Transverse colon (tissue), 4 donors: ENCODE measurements around the gene PARN. TPM values are rescaled to one million over a fixed set of nuclear protein-coding genes. Genes with fewer than 3 reads are reported as not detected.

Experiments used
- DNase-seq: peaks from one replicate; pipeline ENCODE4 v3.0.0-alpha.2; 2019
- H3K27ac ChIP-seq, 4 donors: fragments of 200-600 bp; sonication (generic); 2 replicates each; pipeline ENCODE4 v1.5.1; 2016 to 2018; ENCODE audit warnings: inconsistent platforms in 4 of 4
- H3K27me3 ChIP-seq: fragments of 200-600 bp; sonication (generic); 2 replicates; pipeline ENCODE4 v1.5.1; 2017; ENCODE audit warnings: inconsistent platforms
- H3K36me3 ChIP-seq, 4 donors: fragments of 200-600 bp; sonication (generic); 2 replicates each; pipeline ENCODE4 v1.5.1; 2017 to 2019; ENCODE audit warnings: inconsistent platforms in 4 of 4
- H3K4me1 ChIP-seq, 4 donors: fragments of 200-600 bp; sonication (generic); 2 replicates each; pipeline ENCODE4 v1.5.1; 2017 to 2020; ENCODE audit warnings: inconsistent platforms in 4 of 4
- H3K4me3 ChIP-seq, 4 donors: fragments of 200-600 bp; sonication (generic); 1 replicate in 1 of 4; 2 replicates in 3 of 4; pipeline versions ENCODE4 v1.5.1 to v1.6.1; 2017 to 2019; ENCODE audit warnings: inconsistent platforms in 4 of 4
- H3K9me3 ChIP-seq, 2 donors: fragments of 200-600 bp; sonication (generic); 2 replicates each; pipeline ENCODE4 v1.5.1; 2017 to 2019; ENCODE audit warnings: inconsistent platforms in 2 of 2
- CTCF ChIP-seq, 5 experiments: fragments of 200-600 bp in 3 of 5; fragments of 450-650 bp in 2 of 5; sonication (generic) in 3 of 5; IDR thresholded peaks; 1 replicate in 2 of 5; 2 replicates in 3 of 5; pipeline ENCODE4 v1.5.1; 2016 to 2017; ENCODE audit warnings: antibody characterized with exemption in 5 of 5, inconsistent platforms in 3 of 5, mild to moderate bottlenecking in 2 of 5, moderate library complexity in 1 of 5
- EP300 ChIP-seq: sonication (generic); formaldehyde crosslinking; IDR thresholded peaks from one replicate; pipeline ENCODE4 v1.6.1; 2017; ENCODE audit warnings: antibody characterized with exemption, low read depth
- POLR2A ChIP-seq: fragments of 450-650 bp; IDR thresholded peaks from one replicate; pipeline ENCODE4 v1.6.1; 2016; ENCODE audit warnings: antibody characterized with exemption, mild to moderate bottlenecking, moderate library complexity
- POLR2AphosphoS5 ChIP-seq, 3 donors: sonication (generic); formaldehyde crosslinking; IDR thresholded peaks; one replicate each; pipeline ENCODE4 v1.6.1; 2016; ENCODE audit warnings: antibody characterized with exemption in 3 of 3
- WGBS, 2 donors: methylation state at CpG; one replicate each; pipeline ENCODE4 v1.1.5; 2018; ENCODE audit warnings: low coverage in 1 of 2; 5-methylcytosine and 5-hydroxymethylcytosine counted together
- in situ Hi-C, 4 donors: fragments of 200-750 bp; cut with MboI; loops; one replicate each; pipeline versions ENCODE4 v1.15.0 to v1.15.1; 2017; ENCODE audit warnings: low sequenced_read_pairs in 3 of 4, low pct_ligation_motif_present in 1 of 4, low pct_unique_long_range_greater_than_20kb in 1 of 4
- intact Hi-C: fragments of 100-400 bp; cut with DNase I; formaldehyde crosslinking; loops from one replicate; pipeline ENCODE4 v1.15.1; 2023; ENCODE audit warnings: low total_unique reads
- total RNA-seq, 4 donors: library from RNA; depleted of rRNA; stranded (reverse); fragments of >200 nt; gene quantifications; one replicate each; pipeline ENCODE4 v1.1.0, GENCODE V29; 2016

PARN gene
- total RNA-seq, 4 donors from 2014 or later: 26.9 to 57.3 (median 34.1) TPM

GRCh38 chr16:14419817-14420216 lies 210.2 kb downstream of the PARN start:
- Histone ChIP-seq H3K9me3 (no peaks in the 10 kb centered on the region), H3K36me3 (no peaks in the 10 kb centered on the region), H3K27me3 (no peaks in the 10 kb centered on the region), H3K4me3 (no peak overlapping the region), H3K4me1 (no peaks in the 10 kb centered on the region), H3K27ac (no peak overlapping the region)
- intact Hi-C loops: no loop called here
- TF ChIP-seq EP300: no peak
- TF ChIP-seq POLR2A: no peak
- no peak for TF ChIP-seq CTCF (IDR thresholded peaks at IDR 0.05)
- no peak for TF ChIP-seq POLR2AphosphoS5 (IDR thresholded peaks at IDR 0.05)
- no peak for DNase-seq
- WGBS, 2 donors: 92 to 97% methylated on average over 2 to 3 of the region's 3 CpGs
- in situ Hi-C loops: no loop called here

GRCh38 chr16:14418795-14419225 lies 211.2 kb downstream of the PARN start:
- in situ Hi-C loops: no loop called here
- WGBS, 2 donors: 67 to 74% methylated on average over 1 to 6 of the region's 6 CpGs

DNA sequence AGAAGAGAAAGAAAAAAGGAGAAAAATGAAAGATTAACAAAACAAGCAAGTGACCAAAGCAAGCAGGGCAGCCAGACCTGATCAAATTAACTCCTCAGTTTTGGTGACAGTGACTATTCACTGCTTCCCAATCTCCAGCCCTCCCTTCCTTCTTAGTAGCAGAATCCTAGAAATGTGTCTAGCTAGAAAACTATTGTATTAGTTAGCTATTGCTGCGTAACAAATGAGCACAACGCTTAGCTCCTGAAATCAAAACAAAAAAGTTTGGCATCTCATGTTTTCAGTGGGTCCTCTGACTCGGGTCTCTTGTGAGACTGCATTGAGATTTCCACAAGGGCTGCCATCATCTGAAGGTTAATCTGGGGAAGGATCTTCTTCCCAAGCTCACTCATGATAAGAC lies 213.9 kb downstream of the PARN start:
- in situ Hi-C loops: no loop called here
- intact Hi-C loops: no loop called here

More at GRCh38 chr16:14418795-14419225, 211.2 kb downstream of the PARN start:
- intact Hi-C loops: no loop called here
- no peaks in the 10 kb centered on the region for H3K36me3 ChIP-seq
- no peaks in the 10 kb centered on the region for H3K4me1 ChIP-seq
- peak overlapping the region in 3 of 4 donors; percentile 7 to 66 (median 60) for H3K27ac ChIP-seq
- H3K4me3 ChIP-seq: no peak overlapping the region
- TF ChIP-seq EP300 (peak; percentile 88), CTCF (IDR thresholded peaks at IDR 0.05) (no peak), POLR2AphosphoS5 (IDR thresholded peaks at IDR 0.05) (peak; percentile 71 to 90 (median 78))
- no peak for DNase-seq
- H3K27me3 ChIP-seq: no peaks in the 10 kb centered on the region
- H3K9me3 ChIP-seq: no peaks in the 10 kb centered on the region

DNA sequence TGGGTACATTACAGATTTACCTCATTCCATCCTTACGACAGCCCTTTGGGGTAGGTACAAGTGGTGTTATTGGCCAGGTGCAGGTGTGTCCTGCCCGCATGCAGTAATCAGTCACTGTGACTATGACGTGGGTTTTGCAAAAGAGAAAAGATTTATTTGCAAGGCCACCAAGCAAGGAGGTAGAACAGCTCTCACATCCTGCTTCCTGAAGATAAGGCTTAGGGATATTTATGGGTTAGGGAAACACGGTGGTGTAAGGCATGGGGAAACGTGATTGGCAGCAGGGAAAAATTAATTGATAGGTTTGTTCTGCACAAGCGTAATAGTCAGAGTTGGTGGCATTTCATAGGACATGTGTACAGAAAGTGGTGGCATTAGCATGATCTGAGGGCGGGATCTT lies 214.8 kb downstream of the PARN start:
- DNase-seq: no peak
- no peaks in the 10 kb centered on the region for H3K9me3 ChIP-seq
- in situ Hi-C loops: no loop called here
- H3K4me1 ChIP-seq: no peaks in the 10 kb centered on the region
- H3K27ac ChIP-seq: no peak overlapping the region
- H3K4me3 ChIP-seq: no peak overlapping the region
- no peaks in the 10 kb centered on the region for H3K27me3 ChIP-seq
- intact Hi-C loops: no loop called here
- no peak for TF ChIP-seq POLR2A
- no peak for TF ChIP-seq CTCF (IDR thresholded peaks at IDR 0.05)
- TF ChIP-seq EP300: no peak
- no peak for TF ChIP-seq POLR2AphosphoS5 (IDR thresholded peaks at IDR 0.05)
- 65 to 74% methylated on average over 4 to 7 of the region's 7 CpGs for WGBS, 2 donors
- H3K36me3 ChIP-seq: no peaks in the 10 kb centered on the region

More for the DNA sequence above, 213.9 kb downstream of the PARN start:
- Histone ChIP-seq H3K36me3 (no peaks in the 10 kb centered on the region), H3K9me3 (no peaks in the 10 kb centered on the region), H3K4me1 (no peaks in the 10 kb centered on the region), H3K4me3 (no peak overlapping the region), H3K27me3 (no peaks in the 10 kb centered on the region), H3K27ac (no peak overlapping the region)
- no peak for DNase-seq
- TF ChIP-seq EP300: no peak
- no peak for TF ChIP-seq POLR2AphosphoS5 (IDR thresholded peaks at IDR 0.05)
- TF ChIP-seq CTCF (IDR thresholded peaks at IDR 0.05): no peak
- no peak for TF ChIP-seq POLR2A
- 40 to 94% methylated on average over 1 to 3 of the region's 3 CpGs for WGBS, 2 donors
